Measurements from ENCODE around the gene TAF10. TPM values are rescaled to one million over a fixed set of nuclear protein-coding genes. Genes with fewer than 3 reads are reported as not detected.

Gene TAF10
- total and polyA plus RNA-seq, 2 of the 13 experiments (the other 11 are each of a cell fraction or from before 2014, with no cell fraction given): 71.3 to 134 TPM

DNA sequence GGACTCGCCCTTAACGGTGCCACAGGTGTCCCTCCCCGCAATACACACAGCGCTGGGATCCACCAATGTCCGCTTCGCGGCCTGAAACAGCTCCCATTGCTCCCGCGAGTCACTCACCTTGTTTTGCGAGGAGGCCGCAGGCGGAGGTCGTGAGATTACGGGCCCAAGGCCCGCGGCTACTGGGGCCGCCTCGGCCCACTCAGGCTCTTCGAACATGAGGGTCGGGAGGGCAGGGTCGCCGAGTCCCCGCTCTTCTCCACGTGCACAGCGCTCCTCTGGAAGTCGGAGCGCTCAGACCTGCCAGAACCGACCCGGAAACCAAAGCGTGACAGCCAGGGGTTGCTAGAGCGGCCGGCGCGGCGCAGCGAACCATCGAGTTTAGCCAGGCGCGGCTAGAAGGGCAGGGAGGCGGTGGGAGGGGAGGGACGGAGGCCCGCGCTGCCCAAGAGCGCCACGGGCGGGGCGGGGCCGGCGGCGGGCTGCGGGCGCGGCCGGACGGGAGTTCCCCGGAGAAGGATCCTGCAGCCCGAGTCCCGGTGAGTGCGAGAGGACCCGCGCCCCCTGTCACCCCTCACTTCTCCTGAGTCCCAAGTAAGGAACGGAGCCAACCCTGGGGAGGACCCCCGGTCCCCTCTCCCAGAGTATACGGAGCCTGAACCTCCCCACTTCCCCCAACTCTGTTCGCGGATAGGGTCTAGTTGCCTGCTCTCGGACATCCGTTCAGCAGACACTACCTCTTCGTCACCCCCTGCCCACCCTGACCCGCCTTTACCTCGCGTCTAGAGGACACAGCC, 8.5 kb downstream of the TAF10 start, which contains the start of the genes ILK and RRP8 (continued):
- TF ChIP-seq, protein P1, sequence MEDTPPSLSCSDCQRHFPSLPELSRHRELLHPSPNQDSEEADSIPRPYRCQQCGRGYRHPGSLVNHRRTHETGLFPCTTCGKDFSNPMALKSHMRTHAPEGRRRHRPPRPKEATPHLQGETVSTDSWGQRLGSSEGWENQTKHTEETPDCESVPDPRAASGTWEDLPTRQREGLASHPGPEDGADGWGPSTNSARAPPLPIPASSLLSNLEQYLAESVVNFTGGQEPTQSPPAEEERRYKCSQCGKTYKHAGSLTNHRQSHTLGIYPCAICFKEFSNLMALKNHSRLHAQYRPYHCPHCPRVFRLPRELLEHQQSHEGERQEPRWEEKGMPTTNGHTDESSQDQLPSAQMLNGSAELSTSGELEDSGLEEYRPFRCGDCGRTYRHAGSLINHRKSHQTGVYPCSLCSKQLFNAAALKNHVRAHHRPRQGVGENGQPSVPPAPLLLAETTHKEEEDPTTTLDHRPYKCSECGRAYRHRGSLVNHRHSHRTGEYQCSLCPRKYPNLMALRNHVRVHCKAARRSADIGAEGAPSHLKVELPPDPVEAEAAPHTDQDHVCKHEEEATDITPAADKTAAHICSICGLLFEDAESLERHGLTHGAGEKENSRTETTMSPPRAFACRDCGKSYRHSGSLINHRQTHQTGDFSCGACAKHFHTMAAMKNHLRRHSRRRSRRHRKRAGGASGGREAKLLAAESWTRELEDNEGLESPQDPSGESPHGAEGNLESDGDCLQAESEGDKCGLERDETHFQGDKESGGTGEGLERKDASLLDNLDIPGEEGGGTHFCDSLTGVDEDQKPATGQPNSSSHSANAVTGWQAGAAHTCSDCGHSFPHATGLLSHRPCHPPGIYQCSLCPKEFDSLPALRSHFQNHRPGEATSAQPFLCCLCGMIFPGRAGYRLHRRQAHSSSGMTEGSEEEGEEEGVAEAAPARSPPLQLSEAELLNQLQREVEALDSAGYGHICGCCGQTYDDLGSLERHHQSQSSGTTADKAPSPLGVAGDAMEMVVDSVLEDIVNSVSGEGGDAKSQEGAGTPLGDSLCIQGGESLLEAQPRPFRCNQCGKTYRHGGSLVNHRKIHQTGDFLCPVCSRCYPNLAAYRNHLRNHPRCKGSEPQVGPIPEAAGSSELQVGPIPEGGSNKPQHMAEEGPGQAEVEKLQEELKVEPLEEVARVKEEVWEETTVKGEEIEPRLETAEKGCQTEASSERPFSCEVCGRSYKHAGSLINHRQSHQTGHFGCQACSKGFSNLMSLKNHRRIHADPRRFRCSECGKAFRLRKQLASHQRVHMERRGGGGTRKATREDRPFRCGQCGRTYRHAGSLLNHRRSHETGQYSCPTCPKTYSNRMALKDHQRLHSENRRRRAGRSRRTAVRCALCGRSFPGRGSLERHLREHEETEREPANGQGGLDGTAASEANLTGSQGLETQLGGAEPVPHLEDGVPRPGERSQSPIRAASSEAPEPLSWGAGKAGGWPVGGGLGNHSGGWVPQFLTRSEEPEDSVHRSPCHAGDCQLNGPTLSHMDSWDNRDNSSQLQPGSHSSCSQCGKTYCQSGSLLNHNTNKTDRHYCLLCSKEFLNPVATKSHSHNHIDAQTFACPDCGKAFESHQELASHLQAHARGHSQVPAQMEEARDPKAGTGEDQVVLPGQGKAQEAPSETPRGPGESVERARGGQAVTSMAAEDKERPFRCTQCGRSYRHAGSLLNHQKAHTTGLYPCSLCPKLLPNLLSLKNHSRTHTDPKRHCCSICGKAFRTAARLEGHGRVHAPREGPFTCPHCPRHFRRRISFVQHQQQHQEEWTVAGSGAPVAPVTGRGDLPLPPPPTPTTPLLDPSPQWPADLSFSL (CRISPR knock-in tag; IDR thresholded peaks at IDR 0.05): no peak
- TF ChIP-seq ZNF775 (CRISPR knock-in tag; IDR thresholded peaks at IDR 0.05; ENCODE audit: borderline replicate concordance) (no peak), HNRNPK (IDR thresholded peaks at IDR 0.05; ENCODE audit: low read depth, low read length, poor library complexity, severe bottlenecking) (peak; percentile 77), MTF2 (CRISPR knock-in tag; IDR thresholded peaks at IDR 0.05; ENCODE audit: borderline replicate concordance) (peak; percentile 89; the same call in 1 of the 2 replicates), ZFYVE20 (CRISPR knock-in tag; IDR thresholded peaks at IDR 0.05; ENCODE audit: borderline replicate concordance, low read depth) (0 out of 2 replicates have a peak, but pooled peaks have one; percentile 16), HDAC2 (CRISPR knock-in tag; IDR thresholded peaks at IDR 0.05) (peak; percentile 78; the same call in 1 of the 2 replicates)
- TF ChIP-seq, protein P2, sequence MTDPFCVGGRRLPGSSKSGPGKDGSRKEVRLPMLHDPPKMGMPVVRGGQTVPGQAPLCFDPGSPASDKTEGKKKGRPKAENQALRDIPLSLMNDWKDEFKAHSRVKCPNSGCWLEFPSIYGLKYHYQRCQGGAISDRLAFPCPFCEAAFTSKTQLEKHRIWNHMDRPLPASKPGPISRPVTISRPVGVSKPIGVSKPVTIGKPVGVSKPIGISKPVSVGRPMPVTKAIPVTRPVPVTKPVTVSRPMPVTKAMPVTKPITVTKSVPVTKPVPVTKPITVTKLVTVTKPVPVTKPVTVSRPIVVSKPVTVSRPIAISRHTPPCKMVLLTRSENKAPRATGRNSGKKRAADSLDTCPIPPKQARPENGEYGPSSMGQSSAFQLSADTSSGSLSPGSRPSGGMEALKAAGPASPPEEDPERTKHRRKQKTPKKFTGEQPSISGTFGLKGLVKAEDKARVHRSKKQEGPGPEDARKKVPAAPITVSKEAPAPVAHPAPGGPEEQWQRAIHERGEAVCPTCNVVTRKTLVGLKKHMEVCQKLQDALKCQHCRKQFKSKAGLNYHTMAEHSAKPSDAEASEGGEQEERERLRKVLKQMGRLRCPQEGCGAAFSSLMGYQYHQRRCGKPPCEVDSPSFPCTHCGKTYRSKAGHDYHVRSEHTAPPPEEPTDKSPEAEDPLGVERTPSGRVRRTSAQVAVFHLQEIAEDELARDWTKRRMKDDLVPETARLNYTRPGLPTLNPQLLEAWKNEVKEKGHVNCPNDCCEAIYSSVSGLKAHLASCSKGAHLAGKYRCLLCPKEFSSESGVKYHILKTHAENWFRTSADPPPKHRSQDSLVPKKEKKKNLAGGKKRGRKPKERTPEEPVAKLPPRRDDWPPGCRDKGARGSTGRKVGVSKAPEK (CRISPR knock-in tag; IDR thresholded peaks at IDR 0.05; ENCODE audit: borderline replicate concordance): no peak
- TF ChIP-seq, protein P3, sequence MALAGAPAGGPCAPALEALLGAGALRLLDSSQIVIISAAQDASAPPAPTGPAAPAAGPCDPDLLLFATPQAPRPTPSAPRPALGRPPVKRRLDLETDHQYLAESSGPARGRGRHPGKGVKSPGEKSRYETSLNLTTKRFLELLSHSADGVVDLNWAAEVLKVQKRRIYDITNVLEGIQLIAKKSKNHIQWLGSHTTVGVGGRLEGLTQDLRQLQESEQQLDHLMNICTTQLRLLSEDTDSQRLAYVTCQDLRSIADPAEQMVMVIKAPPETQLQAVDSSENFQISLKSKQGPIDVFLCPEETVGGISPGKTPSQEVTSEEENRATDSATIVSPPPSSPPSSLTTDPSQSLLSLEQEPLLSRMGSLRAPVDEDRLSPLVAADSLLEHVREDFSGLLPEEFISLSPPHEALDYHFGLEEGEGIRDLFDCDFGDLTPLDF (CRISPR knock-in tag; IDR thresholded peaks at IDR 0.05): no peak
- TF ChIP-seq, protein P4, sequence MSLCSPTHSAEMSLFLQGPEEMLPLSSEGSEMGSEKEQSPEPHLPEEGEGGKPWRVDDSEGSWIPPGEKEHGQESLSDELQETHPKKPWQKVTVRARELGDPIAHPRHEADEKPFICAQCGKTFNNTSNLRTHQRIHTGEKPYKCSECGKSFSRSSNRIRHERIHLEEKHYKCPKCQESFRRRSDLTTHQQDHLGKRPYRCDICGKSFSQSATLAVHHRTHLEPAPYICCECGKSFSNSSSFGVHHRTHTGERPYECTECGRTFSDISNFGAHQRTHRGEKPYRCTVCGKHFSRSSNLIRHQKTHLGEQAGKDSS (CRISPR knock-in tag; IDR thresholded peaks at IDR 0.05; ENCODE audit: borderline replicate concordance, low read depth): peak; percentile 84; the same call in 1 of the 2 replicates

All from HepG2 (cell line).